ENCODE results near the gene DLG2.

DNA sequence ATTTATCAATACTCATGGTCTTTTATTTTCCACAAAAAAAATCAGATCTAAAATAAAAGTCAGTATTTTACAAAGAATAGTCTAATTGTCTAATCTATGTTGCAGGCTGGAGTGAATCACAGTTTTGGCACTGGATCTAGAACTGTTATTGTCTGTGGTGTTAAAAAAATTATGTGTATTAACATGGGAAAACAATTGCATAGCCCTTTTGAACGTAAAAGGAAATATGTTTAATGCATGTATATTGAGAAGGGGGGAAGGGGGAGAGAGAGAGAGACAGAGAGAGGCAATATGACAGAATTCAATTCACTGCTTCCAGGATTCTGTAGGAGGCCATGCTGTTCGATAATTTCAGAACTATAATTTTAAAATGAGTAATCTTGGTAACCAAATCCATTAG lies 2016.1 kb downstream of the DLG2 start:
- TF ChIP-seq POU2F2 (IDR thresholded peaks at IDR 0.05; ENCODE audit: low read depth, low read length) (no peak), POLR2A (IDR thresholded peaks at IDR 0.05; ENCODE audit: low read depth, low read length) (no peak), SPI1 (IDR thresholded peaks at IDR 0.05; ENCODE audit: low read depth, low read length) (no peak), PAX5 (IDR thresholded peaks at IDR 0.05; ENCODE audit: insufficient read depth, low read length, severe bottlenecking) (no peak)

Data from GM12891 (cell line).